SK-N-SH (cell line): Measurements from ENCODE around the gene HSPB1. TPM values are rescaled to one million over a fixed set of nuclear protein-coding genes. Genes with fewer than 3 reads are reported as not detected.
"Not testable (repeated sequence)": the region's sequence is repeated elsewhere in the genome, so short reads cannot be mapped to it uniquely, and the experiment has no call there.

ENCODE experiments used
- CTCF ChIA-PET: fragments of 300-600, 350-600 bp; formaldehyde crosslinking; extraction: SDS; loops from one replicate; lab custom pipeline; 2021; lab: Yijun Ruan, JAX
- POLR2A ChIA-PET: fragments of 350-600 bp; sonication (Branson Sonifier 250); formaldehyde crosslinking; extraction: SDS; loops from one replicate; lab custom pipeline; 2020; ENCODE audit warnings: antibody characterized with exemption, inconsistent platforms; lab: Yijun Ruan, JAX
- DNase-seq: peaks from one replicate; pipeline ENCODE4 v3.0.0; 2012
- H2AFZ ChIP-seq: fragments of 200-600 bp; sonication (generic); 2 replicates; pipeline ENCODE4 v1.8.1; 2016; ENCODE audit warnings: antibody characterized with exemption, mild to moderate bottlenecking, low read depth
- H3F3A ChIP-seq: fragments of 200-600 bp; sonication (generic); replicated peaks from 2 replicates; pipeline ENCODE3; 2016; ENCODE audit warnings: antibody characterized with exemption, mild to moderate bottlenecking; ENCODE audit not compliant: insufficient read depth
- H3K27ac ChIP-seq, 2 experiments: fragments of 200-500 bp in 1 of 2; fragments of 200-600 bp in 1 of 2; sonication (Bioruptor generic) in 1 of 2; sonication (generic), shearing (Covaris generic) in 1 of 2; 2 replicates each; pipeline versions ENCODE4 v1.5.1 to v1.6.1; 2014 to 2016; ENCODE audit warnings: low read depth in 2 of 2, inconsistent platforms in 1 of 2, low read length in 1 of 2, mild to moderate bottlenecking in 1 of 2, mixed read lengths in 1 of 2
- H3K27me3 ChIP-seq: fragments of 200-600 bp; sonication (generic), shearing (Covaris generic); 2 replicates; pipeline ENCODE4 v1.6.1; 2016; ENCODE audit warnings: mixed run types; ENCODE audit not compliant: insufficient read depth
- H3K36me3 ChIP-seq, 2 experiments: fragments of 200-500 bp in 1 of 2; fragments of 200-600 bp in 1 of 2; sonication (Bioruptor generic) in 1 of 2; sonication (generic) in 1 of 2; replicated peaks in 1 of 2; 2 replicates each; pipeline versions ENCODE3 to v1.5.1; 2014 to 2016; ENCODE audit warnings: low read length in 1 of 2, mild to moderate bottlenecking in 1 of 2; ENCODE audit not compliant: insufficient read depth in 2 of 2, control insufficient read depth in 1 of 2
- H3K4me1 ChIP-seq, 2 experiments: fragments of 200-500 bp in 1 of 2; fragments of 200-600 bp in 1 of 2; sonication (Bioruptor generic) in 1 of 2; sonication (generic), shearing (Covaris generic) in 1 of 2; 2 replicates each; pipeline versions ENCODE4 v1.5.1 to v1.6.1; 2014 to 2016; ENCODE audit warnings: low read depth in 1 of 2, low read length in 1 of 2, mixed run types in 1 of 2; ENCODE audit not compliant: insufficient read depth in 2 of 2, control insufficient read depth in 1 of 2
- H3K4me2 ChIP-seq: fragments of 200-600 bp; sonication (generic), shearing (Covaris generic); 2 replicates; pipeline ENCODE4 v1.6.1; 2017; ENCODE audit warnings: mixed run types
- H3K4me3 ChIP-seq, 2 experiments: fragments of 200-500 bp in 1 of 2; fragments of 200-600 bp in 1 of 2; sonication (Bioruptor generic) in 1 of 2; sonication (generic), shearing (Covaris generic) in 1 of 2; 2 replicates each; pipeline versions ENCODE4 v1.5.1 to v1.8.1; 2014 to 2016; ENCODE audit warnings: low read depth in 2 of 2, inconsistent platforms in 1 of 2, low read length in 1 of 2, mild to moderate bottlenecking in 1 of 2, mixed read lengths in 1 of 2, moderate library complexity in 1 of 2
- H3K79me2 ChIP-seq: fragments of 200-600 bp; sonication (generic); 2 replicates; pipeline ENCODE4 v1.8.1; 2017; ENCODE audit warnings: mild to moderate bottlenecking; ENCODE audit not compliant: insufficient read depth
- H3K9ac ChIP-seq: fragments of 200-600 bp; sonication (generic); 2 replicates; pipeline ENCODE4 v1.6.1; 2017; ENCODE audit warnings: mixed run types
- H3K9me2 ChIP-seq: fragments of 200-600 bp; sonication (generic); 2 replicates; pipeline ENCODE4 v1.6.1; 2017; ENCODE audit warnings: mixed run types
- H3K9me3 ChIP-seq: fragments of 200-600 bp; sonication (generic); 2 replicates; pipeline ENCODE4 v1.6.1; 2017; ENCODE audit warnings: mixed run types, mild to moderate bottlenecking, moderate library complexity
- H4K20me1 ChIP-seq: fragments of 200-600 bp; sonication (generic); 2 replicates; pipeline ENCODE4 v1.6.1; 2017; ENCODE audit warnings: mild to moderate bottlenecking, mixed run types; ENCODE audit not compliant: insufficient read depth
- POLR2AphosphoS5 ChIP-seq: IDR thresholded peaks from 2 replicates; pipeline ENCODE4 v1.6.1; 2012; ENCODE audit warnings: low read depth, low read length
- RXRA ChIP-seq: IDR thresholded peaks from 2 replicates; pipeline ENCODE4 v1.4.0; 2012; ENCODE audit warnings: low read depth, mild to moderate bottlenecking, borderline replicate concordance
- WGBS: methylation state at CpG from one replicate; pipeline ENCODE4 v1.1.6; 2017; ENCODE audit warnings: low lambda C conversion rate; 5-methylcytosine and 5-hydroxymethylcytosine counted together
- polyA plus RNA-seq, 3 experiments: library from polyadenylated mRNA; depleted of rRNA; stranded (reverse); fragments of >200 nt; gene quantifications; 2 replicates each; pipeline ENCODE4 v1.2.3, GENCODE V29; 2012
- TF ChIP-seq, protein P1 (sequence below): IDR thresholded peaks from 2 replicates; pipeline ENCODE4 v1.4.0; 2012; ENCODE audit warnings: low read depth, borderline replicate concordance
- TF ChIP-seq, protein P2 (sequence below): fragments of 150-350 bp; IDR thresholded peaks from 2 replicates; pipeline ENCODE4 v1.6.1; 2016; ENCODE audit warnings: mild to moderate bottlenecking, low read depth, low read length

Gene HSPB1
- polyA plus RNA-seq, 1 of the 3 experiments (the other 2 are of a cell fraction) = 824 TPM

DNA sequence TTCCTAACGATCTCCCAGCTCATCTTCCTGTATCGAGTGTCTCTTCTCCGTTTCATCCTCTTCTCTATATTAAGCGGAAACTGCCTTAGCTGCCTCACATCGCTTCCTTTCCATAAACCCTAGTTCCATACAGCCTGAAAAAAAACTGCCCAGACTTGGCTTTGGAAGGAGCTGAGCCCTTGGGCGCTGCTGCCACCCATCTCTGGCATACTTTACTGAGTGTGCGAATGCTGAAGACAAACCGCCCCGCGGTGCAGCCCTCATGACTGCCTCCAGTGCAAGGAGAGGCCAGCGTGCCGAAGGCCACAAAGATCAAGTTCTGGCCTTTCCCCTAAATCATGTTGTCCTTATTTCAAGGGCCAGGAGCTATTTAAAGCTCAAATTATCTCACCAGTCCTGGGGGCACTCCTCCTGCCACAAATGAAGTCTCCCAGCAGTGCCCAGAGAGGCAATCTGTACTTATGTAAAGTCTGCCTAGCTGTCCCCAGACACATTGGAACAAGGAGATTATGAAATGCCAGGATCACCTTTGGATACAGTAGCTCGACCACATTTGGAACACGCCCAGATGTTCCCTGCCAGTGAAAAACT lies 31.1 kb downstream of the HSPB1 start (continued):
- TF ChIP-seq, protein P1, sequence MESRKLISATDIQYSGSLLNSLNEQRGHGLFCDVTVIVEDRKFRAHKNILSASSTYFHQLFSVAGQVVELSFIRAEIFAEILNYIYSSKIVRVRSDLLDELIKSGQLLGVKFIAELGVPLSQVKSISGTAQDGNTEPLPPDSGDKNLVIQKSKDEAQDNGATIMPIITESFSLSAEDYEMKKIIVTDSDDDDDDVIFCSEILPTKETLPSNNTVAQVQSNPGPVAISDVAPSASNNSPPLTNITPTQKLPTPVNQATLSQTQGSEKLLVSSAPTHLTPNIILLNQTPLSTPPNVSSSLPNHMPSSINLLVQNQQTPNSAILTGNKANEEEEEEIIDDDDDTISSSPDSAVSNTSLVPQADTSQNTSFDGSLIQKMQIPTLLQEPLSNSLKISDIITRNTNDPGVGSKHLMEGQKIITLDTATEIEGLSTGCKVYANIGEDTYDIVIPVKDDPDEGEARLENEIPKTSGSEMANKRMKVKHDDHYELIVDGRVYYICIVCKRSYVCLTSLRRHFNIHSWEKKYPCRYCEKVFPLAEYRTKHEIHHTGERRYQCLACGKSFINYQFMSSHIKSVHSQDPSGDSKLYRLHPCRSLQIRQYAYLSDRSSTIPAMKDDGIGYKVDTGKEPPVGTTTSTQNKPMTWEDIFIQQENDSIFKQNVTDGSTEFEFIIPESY = no peak
- TF ChIP-seq, protein P2, sequence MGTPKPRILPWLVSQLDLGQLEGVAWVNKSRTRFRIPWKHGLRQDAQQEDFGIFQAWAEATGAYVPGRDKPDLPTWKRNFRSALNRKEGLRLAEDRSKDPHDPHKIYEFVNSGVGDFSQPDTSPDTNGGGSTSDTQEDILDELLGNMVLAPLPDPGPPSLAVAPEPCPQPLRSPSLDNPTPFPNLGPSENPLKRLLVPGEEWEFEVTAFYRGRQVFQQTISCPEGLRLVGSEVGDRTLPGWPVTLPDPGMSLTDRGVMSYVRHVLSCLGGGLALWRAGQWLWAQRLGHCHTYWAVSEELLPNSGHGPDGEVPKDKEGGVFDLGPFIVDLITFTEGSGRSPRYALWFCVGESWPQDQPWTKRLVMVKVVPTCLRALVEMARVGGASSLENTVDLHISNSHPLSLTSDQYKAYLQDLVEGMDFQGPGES = no peak

DNA sequence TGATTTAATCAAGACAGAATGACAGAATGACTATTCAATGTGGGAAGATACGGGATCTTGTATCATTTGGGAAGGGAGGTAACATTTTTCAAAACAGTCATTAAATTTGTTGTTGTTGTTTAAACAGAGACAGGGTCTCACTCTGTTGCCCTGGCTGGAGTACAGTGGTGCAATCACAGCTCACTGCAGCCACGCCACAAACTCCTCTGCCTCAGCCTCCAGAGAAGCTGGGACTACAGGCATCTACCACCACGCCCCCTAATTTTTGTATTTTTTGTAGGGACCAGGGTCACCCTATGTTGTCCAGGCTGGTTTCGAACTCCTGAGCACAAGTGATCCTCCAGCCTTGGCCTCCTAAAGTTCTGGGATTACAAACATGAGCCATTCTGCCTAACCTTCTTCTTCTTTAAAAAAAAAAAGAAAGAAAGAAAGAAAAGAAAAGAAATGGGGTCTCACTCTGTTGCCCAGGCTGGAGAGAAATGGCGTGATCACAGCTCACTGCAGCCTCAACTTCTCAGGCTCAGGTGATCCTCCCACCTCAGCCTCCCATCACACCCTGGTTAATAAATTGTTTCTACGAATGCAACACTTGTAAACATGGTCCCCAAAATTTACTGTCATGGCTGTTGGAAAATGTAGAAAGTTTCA lies 32.0 kb downstream of the HSPB1 start:
- H3K27ac ChIP-seq = no peak overlapping the region
- H2AFZ ChIP-seq = no peak overlapping the region
- H3K4me2 ChIP-seq = no peak overlapping the region
- no peak overlapping the region for H3K4me3 ChIP-seq
- peaks cover 34 to 43% of the 10 kb centered on the region in 2 experiments for H3K36me3 ChIP-seq
- no peaks in the 10 kb centered on the region for H3K9me2 ChIP-seq
- H3K9ac ChIP-seq = no peak overlapping the region
- peaks cover 0 to 25% of the 10 kb centered on the region in 2 experiments; a peak in 3 of 4 replicates for H3K4me1 ChIP-seq
- TF ChIP-seq POLR2AphosphoS5 = 0 out of 2 replicates have a peak, but pooled peaks have one; percentile 22
- no peak for TF ChIP-seq RXRA
- H3F3A ChIP-seq = peaks cover 20% of the 10 kb centered on the region
- POLR2A ChIA-PET = interaction anchor here (0.6 kb wide), 1 partner anchor 13 kb away, joined by 4 read pairs; no protein-coding TSS in a partner anchor
- CTCF ChIA-PET = interaction anchor here (1.3 to 2.9 kb wide), 4 partner anchors 9 to 20 kb away, joined by 3 to 9 read pairs (median 6); no protein-coding TSS in a partner anchor
- WGBS = 91% methylated on average over 6 of the region's 6 CpGs
- peaks cover 100% of the 10 kb centered on the region for H3K79me2 ChIP-seq
- H4K20me1 ChIP-seq = peaks cover 100% of the 10 kb centered on the region
- H3K27me3 ChIP-seq = no peaks in the 10 kb centered on the region
- H3K9me3 ChIP-seq = no peaks in the 10 kb centered on the region
- DNase-seq = no peak

DNA sequence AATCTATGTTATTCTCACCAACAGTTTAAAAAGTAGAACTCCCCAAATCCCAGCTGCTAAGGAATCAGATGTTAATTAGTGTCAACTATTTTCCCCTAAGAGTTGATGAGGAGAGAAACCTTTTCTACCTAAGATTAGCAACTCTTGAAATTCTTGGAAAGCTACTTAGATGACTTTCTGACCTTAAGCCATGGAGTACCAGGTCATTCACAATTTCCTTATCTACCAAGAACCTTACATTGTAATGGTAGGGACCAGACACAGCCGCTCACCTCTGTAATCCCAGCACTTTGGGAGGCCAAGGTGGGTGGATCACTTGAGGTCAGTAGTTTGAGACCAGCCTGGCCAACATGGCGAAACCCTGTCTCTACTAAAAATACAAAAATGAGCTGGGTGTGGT lies 32.9 kb downstream of the HSPB1 start:
- not testable (repeated sequence) for H3K27me3 ChIP-seq, H3K27ac ChIP-seq, H3K4me3 ChIP-seq, H3K4me2 ChIP-seq, H3K9me2 ChIP-seq, H2AFZ ChIP-seq, H3K9ac ChIP-seq, H3K9me3 ChIP-seq, DNase-seq
- Histone ChIP-seq H3F3A (peaks cover 28% of the 10 kb centered on the region), H3K36me3 (peaks cover 38 to 44% of the 10 kb centered on the region in 2 experiments), H3K4me1 (peaks cover 3 to 25% of the 10 kb centered on the region in 2 experiments; a peak in 3 of 4 replicates), H4K20me1 (peaks cover 100% of the 10 kb centered on the region), H3K79me2 (peaks cover 100% of the 10 kb centered on the region)
- ChIA-PET POLR2A (interaction anchor here (1.0 kb wide), 1 partner anchor 17 kb away, joined by 4 read pairs; no protein-coding TSS in a partner anchor), CTCF (interaction anchor here (0.9 to 2.9 kb wide), 4 partner anchors 9 to 43 kb away, joined by 3 to 9 read pairs (median 4); no protein-coding TSS in a partner anchor)
- 97% methylated on average over 2 of the region's 2 CpGs for WGBS
